ENCODE measurements around the gene SNORC. TPM values are rescaled to one million over a fixed set of nuclear protein-coding genes. Genes with fewer than 3 reads are reported as not detected.

Gene SNORC
- total RNA-seq, 1 experiment from 2014 or later, result 7.8 TPM

GRCh38 chr2:232880764-232881351 is 10.8 kb downstream of the SNORC start:
- ChIA-PET POLR2A (no interaction called here), CTCF (interaction anchor here (0.6 kb wide), 1 partner anchor 21 kb away, joined by 4 read pairs; no protein-coding TSS in a partner anchor)
- Mint-ChIP-seq H3K4me1 (ENCODE audit: insufficient read depth, unreplicated experiment) (no peaks in the 10 kb centered on the region), H3K4me3 (ENCODE audit: unreplicated experiment) (no peak overlapping the region), H3K27me3 (ENCODE audit: insufficient read depth, unreplicated experiment) (no peaks in the 10 kb centered on the region), H3K27ac (ENCODE audit: low read depth, unreplicated experiment) (no peak overlapping the region), H3K9me3 (ENCODE audit: unreplicated experiment) (no peaks in the 10 kb centered on the region), H3K36me3 (ENCODE audit: insufficient read depth, unreplicated experiment) (peaks cover 7% of the 10 kb centered on the region)
- intact Hi-C loops (cut with micrococcal nuclease), result no loop called here
- no peak for TF ChIP-seq CTCF (IDR thresholded peaks at IDR 0.05; ENCODE audit: unreplicated experiment)
- no peak for DNase-seq (ENCODE audit: unreplicated experiment)
- no TSS peak for BruUV-seq (replicated peaks)

- Mint-ChIP-seq H3K4me3 (ENCODE audit: unreplicated experiment) (no peak overlapping the region), H3K27me3 (ENCODE audit: insufficient read depth, unreplicated experiment) (no peaks in the 10 kb centered on the region), H3K36me3 (ENCODE audit: insufficient read depth, unreplicated experiment) (peaks cover 7% of the 10 kb centered on the region), H3K9me3 (ENCODE audit: unreplicated experiment) (no peaks in the 10 kb centered on the region), H3K4me1 (ENCODE audit: insufficient read depth, unreplicated experiment) (no peaks in the 10 kb centered on the region), H3K27ac (ENCODE audit: low read depth, unreplicated experiment) (no peak overlapping the region)
- intact Hi-C loops (cut with micrococcal nuclease), result no loop called here
- ChIA-PET POLR2A (no interaction called here), CTCF (interaction anchor here (0.7 kb wide), 2 partner anchors 26 to 29 kb away, joined by 3 read pairs; no protein-coding TSS in a partner anchor)
- DNase-seq (ENCODE audit: unreplicated experiment), result no peak
- BruUV-seq (replicated peaks), result no TSS peak
- no peak for TF ChIP-seq CTCF (IDR thresholded peaks at IDR 0.05; ENCODE audit: unreplicated experiment)
These were observed 12.0 kb downstream of the SNORC start for GRCh38 chr2:232882085-232882484.

- Mint-ChIP-seq H3K4me3 (ENCODE audit: unreplicated experiment) (no peak overlapping the region), H3K9me3 (ENCODE audit: unreplicated experiment) (no peaks in the 10 kb centered on the region), H3K27me3 (ENCODE audit: insufficient read depth, unreplicated experiment) (no peaks in the 10 kb centered on the region), H3K4me1 (ENCODE audit: insufficient read depth, unreplicated experiment) (no peaks in the 10 kb centered on the region), H3K27ac (ENCODE audit: low read depth, unreplicated experiment) (no peak overlapping the region), H3K36me3 (ENCODE audit: insufficient read depth, unreplicated experiment) (peaks cover 7% of the 10 kb centered on the region)
- no peak for DNase-seq (ENCODE audit: unreplicated experiment)
- ChIA-PET POLR2A (no interaction called here), CTCF (interaction anchor here (0.7 kb wide), 2 partner anchors 26 to 30 kb away, joined by 3 read pairs; no protein-coding TSS in a partner anchor)
- no TSS peak for BruUV-seq (replicated peaks)
- intact Hi-C loops (cut with micrococcal nuclease), result no loop called here
- TF ChIP-seq CTCF (IDR thresholded peaks at IDR 0.05; ENCODE audit: unreplicated experiment), result no peak
These were observed 12.5 kb downstream of the SNORC start for GRCh38 chr2:232882505-232883115.

- CTCF ChIA-PET, result no interaction called here
- intact Hi-C loops (cut with micrococcal nuclease), result no loop called here
These were observed 13.2 kb downstream of the SNORC start for GRCh38 chr2:232883116-232883721.

More at GRCh38 chr2:232883116-232883721, 13.2 kb downstream of the SNORC start:
- Mint-ChIP-seq H3K36me3 (ENCODE audit: insufficient read depth, unreplicated experiment) (peaks cover 7% of the 10 kb centered on the region), H3K27ac (ENCODE audit: low read depth, unreplicated experiment) (no peak overlapping the region), H3K27me3 (ENCODE audit: insufficient read depth, unreplicated experiment) (no peaks in the 10 kb centered on the region), H3K4me1 (ENCODE audit: insufficient read depth, unreplicated experiment) (no peaks in the 10 kb centered on the region), H3K9me3 (ENCODE audit: unreplicated experiment) (no peaks in the 10 kb centered on the region), H3K4me3 (ENCODE audit: unreplicated experiment) (no peak overlapping the region)
- no peak for DNase-seq (ENCODE audit: unreplicated experiment)
- POLR2A ChIA-PET, result interaction anchor here (0.6 kb wide), 1 partner anchor 16 kb away, joined by 4 read pairs; no protein-coding TSS in a partner anchor
- BruUV-seq (replicated peaks), result no TSS peak
- TF ChIP-seq CTCF (IDR thresholded peaks at IDR 0.05; ENCODE audit: unreplicated experiment), result no peak

All from MCF 10A (cell line).